Type B pancreatic cell (in vitro differentiated cells): ENCODE data around the gene XPC. TPM values are rescaled to one million over a fixed set of nuclear protein-coding genes. Genes with fewer than 3 reads are reported as not detected.
"Not testable (repeated sequence)": the region's sequence is repeated elsewhere in the genome, so short reads cannot be mapped to it uniquely, and the experiment has no call there.

Source experiments
- DNase-seq: peaks from one replicate; pipeline ENCODE4 v3.0.0; 2021; ENCODE audit warnings: mixed read lengths; ENCODE audit not compliant: unreplicated experiment; ENCODE audit errors: extremely low spot score
- H3K27ac Mint-ChIP-seq: 2 replicates; pipeline ENCODE4 v1.8.0; 2021; ENCODE audit warnings: mild to moderate bottlenecking, mixed read lengths
- H3K27me3 Mint-ChIP-seq: 2 replicates; pipeline ENCODE4 v1.8.0; 2021; ENCODE audit warnings: mixed read lengths
- H3K36me3 Mint-ChIP-seq: 2 replicates; pipeline ENCODE4 v1.8.0; 2021; ENCODE audit warnings: mixed read lengths
- H3K4me1 Mint-ChIP-seq: one replicate; pipeline ENCODE4 v1.8.0; 2021; ENCODE audit warnings: mixed read lengths; ENCODE audit not compliant: unreplicated experiment
- H3K4me3 Mint-ChIP-seq: 2 replicates; pipeline ENCODE4 v1.8.0; 2021; ENCODE audit warnings: mild to moderate bottlenecking, mixed read lengths
- H3K9me3 Mint-ChIP-seq: 2 replicates; pipeline ENCODE4 v1.8.0; 2021; ENCODE audit warnings: mixed read lengths
- total RNA-seq: library from RNA; stranded (reverse); gene quantifications from 2 replicates; pipeline ENCODE4 v1.2.1, GENCODE V29; 2021; ENCODE audit warnings: low replicate concordance
- TF ChIP-seq, protein P1 (sequence below): fragments of 200-600 bp; sonication (generic); conservative IDR thresholded peaks from 2 replicates; pipeline ENCODE4 v1.5.0; 2021; ENCODE audit warnings: antibody characterized with exemption, mild to moderate bottlenecking

XPC gene
- total RNA-seq, 1 donor from 2014 or later, result 44.2 TPM

DNA sequence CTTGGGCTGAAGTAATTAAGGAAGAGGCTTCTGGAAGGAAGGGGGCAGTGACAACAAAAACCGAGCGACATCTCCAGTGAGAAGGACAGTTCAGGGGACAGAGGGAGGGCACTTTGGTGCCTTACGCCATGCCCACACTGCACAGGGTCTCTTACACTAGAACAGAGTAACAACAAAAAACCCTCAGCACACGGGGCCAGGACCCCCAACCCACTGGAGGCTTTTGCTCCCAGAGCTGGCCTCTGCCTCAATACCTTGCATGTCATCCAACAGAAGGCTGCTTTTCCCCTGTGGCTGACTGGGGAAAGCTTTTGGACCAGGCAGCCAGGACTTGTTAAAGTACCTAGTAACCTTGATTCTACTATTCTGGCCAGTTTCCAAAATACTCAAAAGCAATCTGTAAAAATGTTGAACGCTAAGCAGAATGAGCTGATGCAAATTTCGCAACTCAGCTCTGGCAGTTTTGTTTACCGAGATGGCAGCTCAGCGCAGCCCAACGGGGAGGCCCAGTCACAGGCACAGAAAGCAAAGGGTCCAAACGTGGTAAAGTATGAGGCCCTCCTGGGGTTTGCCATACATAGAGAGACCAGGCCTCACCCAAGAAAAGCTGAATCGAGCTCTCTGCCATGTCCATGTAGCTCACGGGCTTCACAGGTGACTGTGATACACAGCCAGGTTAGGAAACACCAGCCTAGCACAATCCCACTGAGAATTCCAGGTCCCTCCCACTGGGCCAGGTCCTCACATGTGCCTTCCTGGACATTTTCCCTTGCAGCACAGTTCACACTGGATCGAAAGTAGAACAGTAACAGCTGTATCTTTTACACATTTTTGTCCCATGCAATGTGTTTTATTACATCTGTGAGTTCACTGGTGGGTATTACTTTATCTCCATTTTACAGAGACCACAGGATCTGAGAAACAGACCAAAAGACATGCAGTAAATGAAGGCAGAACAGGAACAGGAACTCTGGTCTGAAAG is 59.7 kb downstream of the XPC start:
- Mint-ChIP-seq H3K27ac (no peak overlapping the region), H3K36me3 (peaks cover 18% of the 10 kb centered on the region), H3K9me3 (no peaks in the 10 kb centered on the region), H3K4me3 (no peak overlapping the region), H3K27me3 (no peaks in the 10 kb centered on the region), H3K4me1 (peaks cover 20% of the 10 kb centered on the region)
- TF ChIP-seq, protein P1, sequence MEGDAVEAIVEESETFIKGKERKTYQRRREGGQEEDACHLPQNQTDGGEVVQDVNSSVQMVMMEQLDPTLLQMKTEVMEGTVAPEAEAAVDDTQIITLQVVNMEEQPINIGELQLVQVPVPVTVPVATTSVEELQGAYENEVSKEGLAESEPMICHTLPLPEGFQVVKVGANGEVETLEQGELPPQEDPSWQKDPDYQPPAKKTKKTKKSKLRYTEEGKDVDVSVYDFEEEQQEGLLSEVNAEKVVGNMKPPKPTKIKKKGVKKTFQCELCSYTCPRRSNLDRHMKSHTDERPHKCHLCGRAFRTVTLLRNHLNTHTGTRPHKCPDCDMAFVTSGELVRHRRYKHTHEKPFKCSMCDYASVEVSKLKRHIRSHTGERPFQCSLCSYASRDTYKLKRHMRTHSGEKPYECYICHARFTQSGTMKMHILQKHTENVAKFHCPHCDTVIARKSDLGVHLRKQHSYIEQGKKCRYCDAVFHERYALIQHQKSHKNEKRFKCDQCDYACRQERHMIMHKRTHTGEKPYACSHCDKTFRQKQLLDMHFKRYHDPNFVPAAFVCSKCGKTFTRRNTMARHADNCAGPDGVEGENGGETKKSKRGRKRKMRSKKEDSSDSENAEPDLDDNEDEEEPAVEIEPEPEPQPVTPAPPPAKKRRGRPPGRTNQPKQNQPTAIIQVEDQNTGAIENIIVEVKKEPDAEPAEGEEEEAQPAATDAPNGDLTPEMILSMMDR, result no peak
- peak; percentile 48 for DNase-seq

DNA sequence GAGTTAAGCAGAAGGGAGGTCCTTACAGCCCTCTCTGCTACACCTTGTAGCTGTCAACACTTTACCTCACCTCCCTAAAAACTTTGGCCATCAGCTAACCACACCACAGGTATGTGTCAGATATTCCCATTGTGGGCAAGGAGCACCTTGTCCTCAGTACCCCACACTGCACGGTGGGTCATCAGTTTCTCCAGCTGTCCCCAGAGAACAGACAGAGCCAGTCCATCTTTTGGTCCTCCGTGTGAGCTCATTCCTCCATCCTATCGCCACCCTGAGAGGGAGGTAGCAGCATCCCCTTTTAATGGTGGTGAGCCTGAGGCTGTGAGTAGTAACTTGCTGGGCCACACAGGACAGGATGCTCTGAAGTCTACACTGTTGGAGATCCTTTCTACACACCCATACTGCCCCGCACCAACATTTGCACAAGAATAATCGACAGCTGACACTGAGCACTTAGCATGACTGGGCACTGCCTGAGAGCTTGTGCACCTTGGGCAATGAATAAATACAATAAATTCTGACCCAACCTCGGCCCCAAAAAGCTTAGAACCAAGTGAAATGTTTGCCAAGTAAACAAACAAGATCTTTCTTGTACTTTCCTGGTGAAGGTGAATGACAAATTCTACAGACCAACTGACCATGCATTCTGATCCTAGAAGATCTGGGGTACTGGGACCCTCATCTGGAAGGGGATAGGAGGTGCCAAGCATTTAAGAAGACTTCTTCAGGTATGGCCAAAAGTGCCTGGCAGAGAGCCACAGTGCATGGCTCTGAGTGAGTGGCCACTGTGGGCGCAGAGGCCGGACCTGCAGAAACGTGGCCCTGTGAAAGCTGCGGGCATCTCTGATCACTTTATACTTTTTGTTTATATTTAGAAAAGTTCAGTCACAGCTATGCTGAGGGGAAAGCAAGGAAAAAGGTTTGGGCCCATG is 60.7 kb downstream of the XPC start:
- DNase-seq, result peak; percentile 52
- Mint-ChIP-seq H3K27ac (no peak overlapping the region), H3K27me3 (no peaks in the 10 kb centered on the region), H3K4me3 (no peak overlapping the region), H3K36me3 (peaks cover 26% of the 10 kb centered on the region), H3K9me3 (no peaks in the 10 kb centered on the region), H3K4me1 (peaks cover 12% of the 10 kb centered on the region)
- TF ChIP-seq, protein P1, result no peak

DNA sequence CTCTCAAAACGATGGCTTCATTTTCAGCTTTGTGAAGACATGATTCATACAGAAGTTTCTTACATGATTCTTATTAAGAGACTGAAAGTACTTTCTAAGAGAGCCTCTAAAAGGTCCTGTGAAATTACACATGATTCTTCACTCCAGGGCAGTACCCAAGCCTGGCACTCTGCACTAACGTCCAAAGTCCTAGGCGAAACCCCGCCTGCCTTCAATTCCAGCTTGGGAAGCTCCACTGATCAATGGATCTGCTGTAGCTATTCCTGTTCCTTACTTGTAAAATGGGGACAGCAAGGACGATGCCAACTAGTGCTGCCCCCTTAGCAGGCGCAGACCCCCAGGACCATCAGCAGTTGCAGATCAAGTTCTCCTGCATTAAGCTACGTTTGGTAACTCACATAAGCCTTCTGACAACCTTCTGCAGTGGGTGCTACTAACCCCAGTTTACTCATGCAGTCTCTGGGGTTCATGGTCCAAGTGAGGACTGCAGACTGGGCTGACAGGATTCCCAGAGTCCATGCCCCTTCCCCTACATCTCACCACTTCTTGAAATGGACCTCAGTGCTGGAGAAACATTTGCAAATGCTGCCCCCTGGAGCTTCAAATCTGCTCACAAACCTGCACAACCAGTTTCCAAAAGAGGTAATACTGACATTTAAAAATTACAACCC is 64.3 kb downstream of the XPC start:
- DNase-seq, result no peak
- Mint-ChIP-seq H3K4me1 (peaks cover 8% of the 10 kb centered on the region), H3K36me3 (peaks cover 18% of the 10 kb centered on the region), H3K27ac (peak overlapping the region; percentile 51), H3K9me3 (no peaks in the 10 kb centered on the region), H3K27me3 (no peaks in the 10 kb centered on the region), H3K4me3 (peak overlapping the region; percentile 25)
- TF ChIP-seq, protein P1, result peak; percentile 57

DNA sequence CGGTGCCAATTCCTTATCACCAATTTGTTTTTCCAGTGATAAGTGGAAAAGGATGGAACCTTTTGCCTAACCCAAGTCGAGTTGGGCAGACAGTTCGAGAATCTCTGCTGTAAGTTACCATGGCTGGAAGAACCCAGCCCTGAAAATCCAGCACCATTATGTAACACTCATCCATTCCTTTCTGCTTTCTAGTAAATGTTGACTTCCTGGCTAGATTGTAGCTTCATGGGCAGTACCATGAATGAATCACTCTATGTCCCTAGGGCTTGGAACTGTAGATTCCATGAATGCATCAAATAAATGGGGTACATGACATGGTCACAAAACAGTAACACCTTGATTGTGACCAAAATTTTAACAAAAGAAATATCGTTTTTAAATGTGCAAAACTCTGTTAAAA is 67.7 kb downstream of the XPC start:
- TF ChIP-seq, protein P1, result no peak
- H3K27ac Mint-ChIP-seq, result no peak overlapping the region
- peaks cover 8% of the 10 kb centered on the region for H3K4me1 Mint-ChIP-seq
- H3K4me3 Mint-ChIP-seq, result no peak overlapping the region
- peaks cover 18% of the 10 kb centered on the region for H3K36me3 Mint-ChIP-seq
- no peak for DNase-seq
- no peaks in the 10 kb centered on the region for H3K9me3 Mint-ChIP-seq
- H3K27me3 Mint-ChIP-seq, result peaks cover 4% of the 10 kb centered on the region

DNA sequence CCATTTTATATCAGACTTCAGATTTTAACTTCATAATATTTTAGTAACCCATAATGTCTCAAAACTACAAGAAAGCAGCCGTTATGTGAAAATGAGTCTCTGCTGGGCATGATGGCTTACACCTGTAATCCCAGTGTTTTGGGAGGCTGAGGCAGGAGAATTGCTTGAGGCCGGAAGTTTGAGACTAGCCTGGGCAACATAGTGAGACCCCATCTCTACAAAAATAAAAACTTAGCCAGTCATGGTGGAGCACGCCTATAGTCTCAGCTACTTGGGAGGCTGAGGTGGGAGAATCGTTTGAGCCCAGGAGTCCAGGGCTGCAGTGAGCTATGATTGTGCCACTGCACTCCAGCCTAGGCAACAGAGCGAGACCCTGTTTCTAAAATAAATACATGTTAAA is 68.6 kb downstream of the XPC start:
- H3K9me3 Mint-ChIP-seq, H3K27ac Mint-ChIP-seq, H3K4me1 Mint-ChIP-seq, H3K4me3 Mint-ChIP-seq, DNase-seq, H3K27me3 Mint-ChIP-seq: not testable (repeated sequence)
- H3K36me3 Mint-ChIP-seq, result peaks cover 18% of the 10 kb centered on the region
